Activated CD8-positive, alpha-beta T cell treated with anti-CD3 and anti-CD28 coated beads for 36 hours (primary cell): Measurements from ENCODE around the gene TCF7. TPM values are rescaled to one million over a fixed set of nuclear protein-coding genes. Genes with fewer than 3 reads are reported as not detected.

ENCODE experiments used
- ATAC-seq: fragments of 200-7000 bp; cut with Tn5 transposase; one replicate; pipeline ENCODE4 v1.10.0; 2021; ENCODE audit warnings: mild to moderate bottlenecking, moderate library complexity
- CTCF ChIA-PET: fragments of 350-600 bp; sonication (Branson Sonifier 250); formaldehyde crosslinking; loops from one replicate; lab custom pipeline; 2021; ENCODE audit warnings: antibody characterized with exemption; lab: Charles Lee
- POLR2A ChIA-PET: fragments of 350-600 bp; sonication (Branson Sonifier 250); formaldehyde crosslinking; loops from one replicate; lab custom pipeline; 2021; ENCODE audit warnings: antibody characterized with exemption; lab: Charles Lee
- DNase-seq: peaks from one replicate; pipeline ENCODE4 v3.0.0-alpha.2; 2020
- H3K27ac Mint-ChIP-seq: one replicate; pipeline ENCODE4 v1.8.0; 2021; ENCODE audit warnings: mild to moderate bottlenecking, mixed read lengths
- H3K27me3 Mint-ChIP-seq: one replicate; pipeline ENCODE4 v1.8.0; 2021; ENCODE audit warnings: mixed read lengths
- H3K36me3 Mint-ChIP-seq: one replicate; pipeline ENCODE4 v1.8.0; 2021; ENCODE audit warnings: low read depth, mixed read lengths
- H3K4me1 Mint-ChIP-seq: one replicate; pipeline ENCODE4 v1.8.0; 2021; ENCODE audit warnings: low read depth, mixed read lengths
- H3K4me3 Mint-ChIP-seq: one replicate; pipeline ENCODE4 v1.8.0; 2021; ENCODE audit warnings: mild to moderate bottlenecking, moderate library complexity, mixed read lengths
- H3K9me3 Mint-ChIP-seq: one replicate; pipeline ENCODE4 v1.8.0; 2021; ENCODE audit warnings: mixed read lengths
- intact Hi-C: fragments of 100-400 bp; cut with micrococcal nuclease; formaldehyde crosslinking; loops from one replicate; pipeline ENCODE4 v1.10.0; 2022
- total RNA-seq, 2 experiments: library from RNA; stranded (reverse); gene quantifications; one replicate each; pipeline ENCODE4 v1.2.3, GENCODE V29; 2021
- TF ChIP-seq, protein P1 (sequence below): fragments of 200-600 bp; IDR thresholded peaks from one replicate; pipeline ENCODE4 v1.8.0; 2022; ENCODE audit warnings: antibody characterized with exemption, mild to moderate bottlenecking

The TCF7 gene
- total RNA-seq, 2 experiments from 2014 or later, result 47.4 to 50.3 TPM

DNA sequence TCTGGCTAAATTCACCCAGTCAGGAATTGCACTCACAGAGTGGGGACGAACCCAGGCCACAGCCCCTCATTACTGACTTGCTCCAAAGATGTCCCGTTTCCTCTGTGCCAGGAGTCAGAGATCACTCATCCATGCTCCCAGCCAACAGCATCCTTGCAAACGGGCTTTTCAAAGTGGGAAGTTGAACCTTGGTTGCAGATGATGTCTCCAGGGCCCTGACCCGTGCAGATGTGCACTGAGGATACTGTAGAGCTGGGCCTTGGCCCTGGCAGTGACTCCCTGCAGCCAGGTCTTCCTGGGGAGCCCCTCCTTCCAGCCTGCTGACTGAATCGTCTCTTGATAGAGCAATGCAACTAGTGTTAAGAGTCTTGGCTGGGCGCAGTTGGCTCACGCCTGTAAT is 22.3 kb downstream of the TCF7 start:
- POLR2A ChIA-PET, result interaction anchor here (0.8 to 8.0 kb wide), 4 partner anchors 10 to 132 kb away, joined by 3 to 63 read pairs (median 4); partner anchors contain the start of gene VDAC1
- TF ChIP-seq, protein P1, sequence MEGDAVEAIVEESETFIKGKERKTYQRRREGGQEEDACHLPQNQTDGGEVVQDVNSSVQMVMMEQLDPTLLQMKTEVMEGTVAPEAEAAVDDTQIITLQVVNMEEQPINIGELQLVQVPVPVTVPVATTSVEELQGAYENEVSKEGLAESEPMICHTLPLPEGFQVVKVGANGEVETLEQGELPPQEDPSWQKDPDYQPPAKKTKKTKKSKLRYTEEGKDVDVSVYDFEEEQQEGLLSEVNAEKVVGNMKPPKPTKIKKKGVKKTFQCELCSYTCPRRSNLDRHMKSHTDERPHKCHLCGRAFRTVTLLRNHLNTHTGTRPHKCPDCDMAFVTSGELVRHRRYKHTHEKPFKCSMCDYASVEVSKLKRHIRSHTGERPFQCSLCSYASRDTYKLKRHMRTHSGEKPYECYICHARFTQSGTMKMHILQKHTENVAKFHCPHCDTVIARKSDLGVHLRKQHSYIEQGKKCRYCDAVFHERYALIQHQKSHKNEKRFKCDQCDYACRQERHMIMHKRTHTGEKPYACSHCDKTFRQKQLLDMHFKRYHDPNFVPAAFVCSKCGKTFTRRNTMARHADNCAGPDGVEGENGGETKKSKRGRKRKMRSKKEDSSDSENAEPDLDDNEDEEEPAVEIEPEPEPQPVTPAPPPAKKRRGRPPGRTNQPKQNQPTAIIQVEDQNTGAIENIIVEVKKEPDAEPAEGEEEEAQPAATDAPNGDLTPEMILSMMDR, result no peak
- H3K36me3 Mint-ChIP-seq, result peaks cover 52% of the 10 kb centered on the region
- no peak overlapping the region for H3K4me3 Mint-ChIP-seq
- H3K4me1 Mint-ChIP-seq, result peaks cover 91% of the 10 kb centered on the region
- intact Hi-C loops, result no loop called here
- DNase-seq (no peak), ATAC-seq (no peak)
- CTCF ChIA-PET, result interaction anchor here (6.8 to 38.2 kb wide), 2 partner anchors 14 to 94 kb away, joined by 101 to 1049 read pairs; no protein-coding TSS in a partner anchor
- peak overlapping the region; percentile 89 for H3K27ac Mint-ChIP-seq
- H3K9me3 Mint-ChIP-seq, result no peaks in the 10 kb centered on the region
- no peaks in the 10 kb centered on the region for H3K27me3 Mint-ChIP-seq

DNA sequence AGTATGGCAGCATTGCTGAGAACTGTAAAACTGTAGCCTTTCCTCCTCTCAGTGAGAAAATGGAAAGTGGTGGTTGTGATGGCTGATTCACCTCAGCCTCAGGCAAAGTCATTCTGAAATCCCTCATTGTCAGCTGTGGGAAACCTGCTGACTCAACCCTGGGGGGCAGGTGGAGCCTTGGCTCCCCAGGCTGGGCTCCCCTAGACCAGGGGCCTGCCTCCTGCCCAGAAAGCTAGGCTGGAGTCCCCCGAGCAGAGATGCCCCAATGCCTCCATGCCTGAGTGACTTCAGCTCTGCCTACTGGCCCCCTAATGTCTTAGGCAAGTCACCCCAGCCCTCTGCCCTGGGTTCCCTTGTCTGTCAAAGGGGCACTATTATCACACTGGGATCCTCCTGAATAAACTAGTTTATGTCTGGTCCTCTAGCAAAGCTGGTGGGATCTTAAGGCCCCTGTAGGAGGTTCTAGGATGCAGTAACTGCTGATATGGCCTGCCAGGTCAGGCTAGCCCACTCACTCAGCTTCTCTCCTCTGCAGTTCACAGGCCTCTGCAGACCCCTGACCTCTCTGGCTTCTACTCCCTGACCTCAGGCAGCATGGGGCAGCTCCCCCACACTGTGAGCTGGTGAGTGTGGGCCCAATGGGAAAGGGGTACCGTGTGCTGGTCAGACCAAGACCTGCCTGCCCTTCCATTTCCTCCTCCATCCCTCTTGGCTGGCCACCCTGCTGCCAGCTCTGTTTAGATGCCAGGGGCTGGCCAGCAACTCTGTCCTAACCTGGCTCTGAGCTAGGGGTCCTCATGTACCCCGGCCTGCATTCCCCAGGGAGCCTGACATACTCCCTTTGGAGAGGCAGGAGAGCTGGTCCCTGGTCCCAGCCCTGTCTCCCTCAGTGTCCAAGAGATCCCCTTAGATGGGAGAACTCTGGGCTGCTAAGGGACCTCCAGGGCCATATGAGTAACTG is 24.2 kb downstream of the TCF7 start:
- ATAC-seq (peak; percentile 79), DNase-seq (peak; percentile 90)
- H3K4me1 Mint-ChIP-seq, result peaks cover 78% of the 10 kb centered on the region
- peaks cover 47% of the 10 kb centered on the region for H3K36me3 Mint-ChIP-seq
- H3K27me3 Mint-ChIP-seq, result no peaks in the 10 kb centered on the region
- no peak overlapping the region for H3K4me3 Mint-ChIP-seq
- intact Hi-C loops, result no loop called here
- peak overlapping the region; percentile 89 for H3K27ac Mint-ChIP-seq
- ChIA-PET CTCF (interaction anchor here (0.7 to 38.2 kb wide), 15 partner anchors 12 to 150 kb away, joined by 3 to 1049 read pairs (median 9); partner anchors contain the start of gene VDAC1), POLR2A (interaction anchor here (0.8 to 8.0 kb wide), 13 partner anchors 8 to 135 kb away, joined by 3 to 63 read pairs (median 4); partner anchors contain the start of genes PPP2CA and VDAC1)
- TF ChIP-seq, protein P1, result no peak
- no peaks in the 10 kb centered on the region for H3K9me3 Mint-ChIP-seq

DNA sequence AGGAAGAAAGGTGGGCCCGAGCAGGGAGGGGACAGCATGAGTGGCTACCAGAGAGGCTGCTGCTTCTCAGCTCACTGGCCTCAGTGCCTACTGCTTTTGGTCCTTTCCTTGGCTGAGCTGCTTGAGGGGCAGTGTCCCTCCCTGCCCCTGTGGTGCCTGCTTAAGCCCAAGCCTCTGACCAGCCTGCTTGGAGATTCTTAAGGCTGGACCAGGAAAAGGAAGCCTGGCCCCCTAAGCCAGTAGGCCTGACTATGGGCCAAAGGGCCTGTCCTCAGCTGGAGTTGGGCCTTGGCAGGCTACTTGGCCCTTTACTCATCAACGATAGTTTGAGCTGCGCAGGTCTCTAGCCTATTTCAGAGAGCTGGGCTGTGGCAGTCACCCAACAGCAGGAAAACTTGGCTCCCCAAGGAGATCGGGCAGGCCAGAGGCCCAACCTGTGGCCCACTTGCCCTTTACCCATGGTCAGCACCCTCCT is 24.9 kb downstream of the TCF7 start:
- Mint-ChIP-seq H3K27me3 (no peaks in the 10 kb centered on the region), H3K4me1 (peaks cover 72% of the 10 kb centered on the region), H3K27ac (peak overlapping the region; percentile 14), H3K36me3 (peaks cover 46% of the 10 kb centered on the region), H3K9me3 (no peaks in the 10 kb centered on the region), H3K4me3 (no peak overlapping the region)
- intact Hi-C loops, result no loop called here
- ATAC-seq, result no peak
- no peak for DNase-seq
- TF ChIP-seq, protein P1, result no peak
- CTCF ChIA-PET, result interaction anchor here (0.9 to 38.2 kb wide), 14 partner anchors 11 to 150 kb away, joined by 3 to 1049 read pairs (median 14); partner anchors contain the start of gene VDAC1
- POLR2A ChIA-PET, result interaction anchor here (0.8 to 8.0 kb wide), 10 partner anchors 8 to 135 kb away, joined by 3 to 63 read pairs (median 4); partner anchors contain the start of genes PPP2CA and VDAC1

DNA sequence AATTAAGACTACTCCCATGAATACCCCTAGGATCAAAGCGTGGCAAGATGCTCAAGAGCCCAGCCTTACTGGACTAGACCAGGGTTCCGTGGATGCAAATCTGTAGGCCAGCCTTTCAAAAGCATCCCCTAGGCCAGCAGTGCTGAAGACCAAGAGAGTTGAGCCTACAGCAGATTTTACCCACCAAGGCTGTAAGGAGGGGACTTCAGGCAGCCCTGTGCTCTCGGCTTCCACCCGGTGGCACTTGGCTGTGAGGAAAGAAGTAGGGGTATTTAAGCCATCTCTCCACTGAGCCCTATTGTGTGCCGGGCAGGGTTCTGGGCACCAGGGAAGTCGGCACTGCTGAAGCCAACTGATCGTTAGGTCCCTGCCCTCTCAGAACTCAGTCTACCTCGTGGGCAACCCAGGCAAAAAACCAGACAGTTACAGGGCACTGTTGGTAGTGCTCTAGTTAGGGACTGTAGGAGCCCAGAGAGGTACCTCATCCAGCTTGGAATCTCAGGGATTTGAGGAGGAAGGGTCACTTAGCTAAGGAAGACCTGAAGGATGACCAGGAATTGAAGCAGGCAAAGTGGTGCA is 25.5 kb downstream of the TCF7 start:
- H3K9me3 Mint-ChIP-seq, result no peaks in the 10 kb centered on the region
- POLR2A ChIA-PET, result interaction anchor here (0.8 to 8.0 kb wide), 13 partner anchors 7 to 136 kb away, joined by 3 to 63 read pairs (median 4); partner anchors contain the start of genes PPP2CA and VDAC1
- ATAC-seq (no peak), DNase-seq (no peak)
- intact Hi-C loops, result loop anchor here (1.0 to 2.0 kb wide), 2 partner anchors 39 to 101 kb away; no protein-coding TSS in a partner anchor
- CTCF ChIA-PET, result interaction anchor here (0.8 to 38.2 kb wide), 24 partner anchors 10 to 152 kb away, joined by 3 to 1049 read pairs (median 6); partner anchors contain the start of gene VDAC1
- no peak overlapping the region for H3K4me3 Mint-ChIP-seq
- TF ChIP-seq, protein P1, result no peak
- peak overlapping the region; percentile 14 for H3K27ac Mint-ChIP-seq
- peaks cover 73% of the 10 kb centered on the region for H3K4me1 Mint-ChIP-seq
- no peaks in the 10 kb centered on the region for H3K27me3 Mint-ChIP-seq
- H3K36me3 Mint-ChIP-seq, result peaks cover 47% of the 10 kb centered on the region
